Measurements from ENCODE around the gene IMMT. TPM values are rescaled to one million over a fixed set of nuclear protein-coding genes. Genes with fewer than 3 reads are reported as not detected.

The IMMT gene
- total and polyA plus RNA-seq, 9 of the 15 experiments (the other 6 are each of a cell fraction or from before 2014, with no cell fraction given), result 119 to 294 (median 140) TPM

GRCh38 chr2:86213699-86214502, 18.6 kb upstream of the IMMT start (continued):
- TF ChIP-seq HDAC3 (IDR thresholded peaks at IDR 0.05; ENCODE audit: borderline replicate concordance, partially characterized antibody) (peak; percentile 81), ARHGAP35 (IDR thresholded peaks at IDR 0.05; ENCODE audit: partially characterized antibody) (no peak), TCF3 (CRISPR knock-in tag; IDR thresholded peaks at IDR 0.05) (peak; percentile 95), ATF1 (CRISPR knock-in tag; IDR thresholded peaks at IDR 0.05) (no peak), ATF1 (tag; IDR thresholded peaks at IDR 0.05) (0 out of 2 replicates have a peak, but pooled peaks have one; percentile 26), ZNF77 (CRISPR knock-in tag; IDR thresholded peaks at IDR 0.05) (no peak), PYGO2 (tag; IDR thresholded peaks at IDR 0.05) (peak; percentile 70; the same call in 1 of the 2 replicates), MEF2D (tag; conservative IDR thresholded peaks at IDR 0.05; ENCODE audit: low read depth) (no peak), SETDB1 (IDR thresholded peaks at IDR 0.05; ENCODE audit: low read length) (no peak), RAD21 (CRISPR knock-in tag; conservative IDR thresholded peaks at IDR 0.05 in 1 of 2, IDR thresholded peaks at IDR 0.05 in 1 of 2) (no peak; a peak in 1 of 4 replicates), ZEB2 (IDR thresholded peaks at IDR 0.05) (peak; percentile 96), SMAD4 (CRISPR knock-in tag; conservative IDR thresholded peaks at IDR 0.05) (peak; percentile 76), ELF4 (CRISPR knock-in tag; IDR thresholded peaks at IDR 0.05) (no peak), ID3 (CRISPR knock-in tag; IDR thresholded peaks at IDR 0.05) (no peak), ID3 (tag; IDR thresholded peaks at IDR 0.05) (no peak)
- TF ChIP-seq, protein P1, sequence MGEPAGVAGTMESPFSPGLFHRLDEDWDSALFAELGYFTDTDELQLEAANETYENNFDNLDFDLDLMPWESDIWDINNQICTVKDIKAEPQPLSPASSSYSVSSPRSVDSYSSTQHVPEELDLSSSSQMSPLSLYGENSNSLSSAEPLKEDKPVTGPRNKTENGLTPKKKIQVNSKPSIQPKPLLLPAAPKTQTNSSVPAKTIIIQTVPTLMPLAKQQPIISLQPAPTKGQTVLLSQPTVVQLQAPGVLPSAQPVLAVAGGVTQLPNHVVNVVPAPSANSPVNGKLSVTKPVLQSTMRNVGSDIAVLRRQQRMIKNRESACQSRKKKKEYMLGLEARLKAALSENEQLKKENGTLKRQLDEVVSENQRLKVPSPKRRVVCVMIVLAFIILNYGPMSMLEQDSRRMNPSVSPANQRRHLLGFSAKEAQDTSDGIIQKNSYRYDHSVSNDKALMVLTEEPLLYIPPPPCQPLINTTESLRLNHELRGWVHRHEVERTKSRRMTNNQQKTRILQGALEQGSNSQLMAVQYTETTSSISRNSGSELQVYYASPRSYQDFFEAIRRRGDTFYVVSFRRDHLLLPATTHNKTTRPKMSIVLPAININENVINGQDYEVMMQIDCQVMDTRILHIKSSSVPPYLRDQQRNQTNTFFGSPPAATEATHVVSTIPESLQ (CRISPR knock-in tag; IDR thresholded peaks at IDR 0.05), result 0 out of 2 replicates have a peak, but pooled peaks have one; percentile 45

Measured in K562 (cell line).